Measurements from ENCODE around the gene HPCA.
"Not testable (repeated sequence)": the region's sequence is repeated elsewhere in the genome, so short reads cannot be mapped to it uniquely, and the experiment has no call there.

HPCA gene

GRCh38 chr1:32903991-32904785 is 17.9 kb downstream of the HPCA start:
- no peak for DNase-seq (ENCODE audit: low read depth)

- no peak for DNase-seq (ENCODE audit: low read depth)
Measured at GRCh38 chr1:32904797-32905196, 18.5 kb downstream of the HPCA start.

GRCh38 chr1:32905588-32905987 is 19.3 kb downstream of the HPCA start:
- DNase-seq (ENCODE audit: low read depth) = not testable (repeated sequence)

GRCh38 chr1:32906654-32907053 is 20.4 kb downstream of the HPCA start:
- no peak for DNase-seq (ENCODE audit: low read depth)

GRCh38 chr1:32907435-32907834 is 21.1 kb downstream of the HPCA start:
- DNase-seq (ENCODE audit: low read depth) = no peak

- DNase-seq (ENCODE audit: low read depth) = no peak
Measured at GRCh38 chr1:32910319-32910718, 24.0 kb downstream of the HPCA start.

GRCh38 chr1:32915766-32916706 is 29.7 kb downstream of the HPCA start:
- no peak for DNase-seq (ENCODE audit: low read depth)

GRCh38 chr1:32917521-32917920 is 31.2 kb downstream of the HPCA start:
- DNase-seq (ENCODE audit: low read depth) = no peak

- DNase-seq (ENCODE audit: low read depth) = no peak
Measured at GRCh38 chr1:32918179-32918578, 31.9 kb downstream of the HPCA start.

GRCh38 chr1:32919811-32920733 is 33.8 kb downstream of the HPCA start:
- DNase-seq (ENCODE audit: low read depth) = no peak

- DNase-seq (ENCODE audit: low read depth) = no peak
Measured at GRCh38 chr1:32920833-32921232, 34.5 kb downstream of the HPCA start.

- DNase-seq (ENCODE audit: low read depth) = no peak
Measured at GRCh38 chr1:32924881-32925344, 38.6 kb downstream of the HPCA start.

GRCh38 chr1:32925403-32926162 is 39.3 kb downstream of the HPCA start:
- DNase-seq (ENCODE audit: low read depth) = no peak

- DNase-seq (ENCODE audit: low read depth) = no peak
Measured at GRCh38 chr1:32926562-32926961, 40.3 kb downstream of the HPCA start.

GRCh38 chr1:32927441-32927840 is 41.1 kb downstream of the HPCA start:
- no peak for DNase-seq (ENCODE audit: low read depth)

- no peak for DNase-seq (ENCODE audit: low read depth)
Measured at GRCh38 chr1:32928285-32928684, 42.0 kb downstream of the HPCA start.

- no peak for DNase-seq (ENCODE audit: low read depth)
Measured at GRCh38 chr1:32928715-32929114, 42.4 kb downstream of the HPCA start.

- no peak for DNase-seq (ENCODE audit: low read depth)
Measured at GRCh38 chr1:32929366-32929765, 43.1 kb downstream of the HPCA start.

- DNase-seq (ENCODE audit: low read depth) = no peak
Measured at GRCh38 chr1:32931760-32932159, 45.5 kb downstream of the HPCA start.

- no peak for DNase-seq (ENCODE audit: low read depth)
Measured at GRCh38 chr1:32933742-32934322, 47.5 kb downstream of the HPCA start.

GRCh38 chr1:32934535-32934934 is 48.2 kb downstream of the HPCA start:
- DNase-seq (ENCODE audit: low read depth) = no peak
